Renal pelvis (tissue), 4 donors: ENCODE data around the gene MYOF. TPM values are rescaled to one million over a fixed set of nuclear protein-coding genes. Genes with fewer than 3 reads are reported as not detected.
"Not testable (repeated sequence)": the region's sequence is repeated elsewhere in the genome, so short reads cannot be mapped to it uniquely, and the experiment has no call there.

Experiments
- DNase-seq: peaks from one replicate; pipeline ENCODE4 v3.0.0-alpha.2; 2013
- polyA plus RNA-seq, 3 donors: library from polyadenylated mRNA; unstranded; fragments of 120-200 nt; gene quantifications; one replicate each; pipeline ENCODE4 v1.2.1, GENCODE V29; 2013; ENCODE audit not compliant: insufficient read length in 3 of 3

Gene MYOF
- polyA plus RNA-seq, 3 donors: 21.7 to 32.5 (median 28.0) TPM

DNA sequence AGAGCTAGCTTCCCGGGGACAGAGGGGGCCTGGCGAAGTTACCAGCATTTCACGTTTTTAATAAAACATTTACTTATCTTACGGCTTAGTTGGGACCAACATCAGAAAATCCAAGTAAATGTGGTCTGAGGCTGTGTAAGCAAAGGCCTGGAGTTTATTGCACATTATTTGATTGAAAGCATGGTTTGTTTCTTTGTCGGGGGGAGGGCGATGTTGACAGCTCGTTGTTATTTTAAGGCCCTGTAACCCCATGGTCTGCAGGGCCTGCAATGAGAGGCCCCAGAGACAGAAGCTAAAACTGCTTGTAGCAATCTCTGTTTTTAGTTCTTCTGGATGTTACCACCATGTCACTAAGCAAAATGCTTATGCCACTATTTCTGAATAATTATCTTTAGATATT, 88.9 kb downstream of the MYOF start:
- no peak for DNase-seq

DNA sequence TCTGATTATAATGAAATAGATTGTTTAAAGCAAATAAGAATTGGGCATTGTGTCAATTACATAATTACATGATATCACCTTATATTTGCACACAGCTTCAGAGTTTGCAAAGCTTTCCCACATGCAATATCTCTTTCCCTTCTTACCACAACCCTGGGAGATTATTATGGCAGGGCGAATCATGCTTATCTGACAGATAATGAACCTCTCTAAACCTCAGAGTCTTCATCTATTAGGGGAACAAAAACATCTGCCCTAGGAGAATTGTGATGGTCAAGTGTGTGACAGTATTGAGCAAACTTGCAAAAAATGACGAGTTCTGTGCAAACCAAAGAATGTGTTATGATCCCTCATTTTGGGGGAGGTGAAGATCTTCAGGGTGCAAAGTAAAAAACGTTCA, 90.0 kb downstream of the MYOF start:
- no peak for DNase-seq

DNA sequence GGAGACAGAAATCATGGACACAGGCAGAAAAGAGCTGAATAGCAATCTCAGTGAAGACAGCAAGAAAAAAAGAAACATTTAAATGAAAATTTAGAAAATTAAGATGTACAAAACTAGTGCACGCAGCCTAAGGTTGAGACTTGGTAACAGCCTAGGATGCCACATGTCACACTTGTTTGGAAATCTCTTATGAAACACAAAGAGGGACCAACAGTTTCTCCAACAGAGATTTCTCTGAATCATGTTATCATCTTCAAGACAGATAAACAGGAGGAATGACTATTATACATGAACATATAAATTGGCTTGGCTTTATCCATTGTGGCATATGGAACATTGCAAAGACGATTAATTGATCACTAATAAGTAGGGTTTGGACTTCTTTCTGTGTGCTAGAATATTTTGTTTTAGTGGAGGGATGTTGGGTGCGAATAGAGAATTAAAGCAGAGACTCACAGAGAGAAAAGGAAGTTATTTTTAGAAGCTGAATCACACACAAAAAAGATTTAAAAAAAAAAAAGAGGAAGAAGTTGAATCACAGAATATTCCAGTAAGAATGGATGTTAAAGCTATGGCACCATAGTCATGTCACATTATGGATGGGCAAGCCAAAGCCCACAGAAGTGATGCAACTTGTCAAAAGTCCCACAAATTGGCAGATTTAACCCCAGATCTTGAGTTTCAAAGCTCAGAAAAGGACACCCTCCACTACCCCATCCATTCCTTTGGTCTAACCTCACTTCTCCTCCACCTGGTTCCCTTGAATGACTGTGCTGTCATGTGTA, 91.6 kb downstream of the MYOF start:
- DNase-seq: no peak

DNA sequence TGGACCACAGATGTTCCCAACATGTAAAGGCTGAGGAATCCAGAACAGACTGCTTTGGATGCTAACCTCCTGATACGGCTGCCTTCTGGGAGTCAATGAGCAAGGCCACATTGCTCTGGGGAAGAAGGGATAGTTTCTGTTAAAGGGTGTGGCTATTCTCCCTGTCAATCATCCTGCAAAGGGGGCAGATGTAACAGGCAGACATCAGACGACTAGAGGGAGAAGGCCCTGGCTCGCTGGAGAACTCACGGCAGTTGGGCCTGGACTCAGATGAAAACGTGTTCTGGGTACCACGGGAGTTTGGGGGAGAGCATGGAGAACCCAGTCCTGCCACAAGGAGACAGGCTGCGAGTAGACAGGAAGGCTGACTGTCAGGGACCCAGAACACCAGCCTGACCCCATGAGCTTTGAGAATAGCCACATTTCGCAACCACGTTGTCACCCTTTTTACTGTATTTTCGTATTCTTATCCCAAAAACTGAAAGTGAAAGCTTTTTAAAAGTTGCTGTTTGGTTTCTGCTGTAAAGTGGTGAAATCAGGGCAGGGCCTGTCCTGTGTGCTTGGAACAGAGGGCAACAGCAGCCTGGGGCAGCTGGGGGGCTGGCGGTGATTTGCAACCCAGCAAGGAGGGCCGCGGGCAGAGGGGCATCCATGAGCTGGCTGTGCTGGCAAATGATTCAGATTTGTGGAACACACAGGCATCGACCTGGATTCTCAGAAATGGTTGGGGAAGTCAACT, 95.3 kb downstream of the MYOF start:
- no peak for DNase-seq

DNA sequence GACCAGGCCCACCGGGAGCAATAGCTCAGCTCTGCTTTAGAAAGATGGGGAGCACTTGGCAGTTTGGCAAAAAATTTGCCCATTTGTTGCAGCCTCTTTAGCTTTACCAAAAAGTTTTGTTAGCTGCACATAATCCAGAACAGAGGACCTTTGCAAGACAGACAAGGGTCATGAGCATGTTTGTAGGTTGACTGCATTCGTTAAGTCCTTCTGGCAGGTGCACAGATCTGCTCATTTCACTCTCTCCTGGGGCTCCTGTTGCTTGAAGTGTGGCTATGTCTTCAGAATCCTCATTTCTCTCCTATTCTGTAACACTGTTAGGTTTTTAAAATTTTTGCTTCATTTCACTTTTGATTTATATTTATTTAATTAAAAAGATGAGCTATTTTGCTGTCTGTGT, 96.8 kb downstream of the MYOF start:
- no peak for DNase-seq

DNA sequence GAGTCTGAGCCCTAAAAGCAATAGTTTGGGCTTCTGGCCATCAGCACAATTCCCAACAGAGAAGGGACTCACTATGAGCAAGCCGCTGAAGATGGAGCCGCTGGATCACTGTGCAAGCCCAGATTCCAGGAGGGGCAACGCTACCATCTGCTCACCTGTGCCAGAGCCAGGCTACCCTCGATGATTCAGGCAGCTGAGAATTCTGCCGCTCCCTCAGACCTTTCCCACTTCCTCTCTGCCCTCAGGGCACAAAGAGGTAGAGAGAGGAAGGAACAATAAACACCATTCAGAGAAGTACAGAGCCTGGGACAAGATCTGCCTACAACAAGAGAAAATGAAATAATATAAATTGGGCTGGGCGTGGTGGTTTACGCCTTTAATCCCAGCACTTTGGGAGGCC, 98.1 kb downstream of the MYOF start:
- DNase-seq: no peak

DNA sequence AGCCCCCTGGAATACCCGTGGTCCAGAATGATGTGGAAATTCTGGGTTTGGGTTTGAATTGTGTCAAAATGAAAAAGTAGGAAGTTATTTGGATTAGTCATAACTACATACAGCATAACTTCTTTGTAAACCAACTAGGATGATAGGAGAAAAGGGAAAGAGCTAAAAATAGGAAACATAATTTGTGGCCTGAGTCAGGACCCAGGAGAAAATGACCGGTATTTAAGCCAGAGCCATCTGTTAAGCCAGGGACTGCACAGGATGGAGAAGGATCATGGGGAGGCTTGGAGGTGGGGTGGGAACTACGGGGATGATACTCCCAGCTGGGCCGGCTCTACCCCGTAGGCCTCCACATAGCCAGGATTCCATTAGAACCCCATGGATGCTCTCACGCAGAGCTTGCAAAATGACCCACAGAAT, 98.6 kb downstream of the MYOF start:
- DNase-seq: no peak

DNA sequence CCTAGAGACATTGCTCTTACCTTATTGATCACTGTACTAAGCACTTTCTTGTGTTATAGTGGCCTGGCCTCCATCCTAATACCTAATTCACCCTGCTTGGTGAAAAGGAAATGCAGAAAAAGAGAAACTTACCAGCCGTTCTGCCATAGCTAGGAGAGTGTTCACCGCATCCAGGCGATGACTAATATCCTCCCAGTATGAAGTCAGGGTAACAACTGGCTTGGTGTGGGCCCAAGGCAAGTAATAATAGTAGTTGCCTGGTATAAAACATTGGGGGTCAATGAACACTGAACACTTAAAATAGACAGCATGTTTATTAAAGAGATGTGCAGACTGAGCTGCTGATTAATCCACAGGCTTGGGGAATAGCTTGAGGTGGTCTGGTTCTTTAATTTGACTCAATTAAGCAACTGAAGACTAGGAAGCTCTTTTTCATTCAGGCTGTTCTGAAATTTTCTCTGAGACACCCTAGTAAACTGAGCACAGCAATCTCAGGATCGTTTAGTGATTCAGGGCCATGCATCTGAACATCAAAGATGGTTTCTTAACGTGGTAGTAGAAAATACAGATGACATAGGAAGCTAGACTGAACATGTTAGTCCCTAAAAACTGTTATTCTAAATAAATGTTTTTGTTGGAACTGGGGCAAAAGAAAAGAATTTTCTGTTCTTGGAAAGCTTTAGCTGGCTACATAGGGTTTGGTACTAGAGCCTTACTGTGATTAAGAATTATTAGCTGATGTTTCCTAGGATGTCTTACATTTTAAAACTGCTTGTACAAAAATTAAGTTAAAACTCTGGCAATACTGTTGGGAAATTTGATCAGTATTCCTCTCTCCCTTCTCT, 102.2 kb downstream of the MYOF start:
- DNase-seq: no peak

DNA sequence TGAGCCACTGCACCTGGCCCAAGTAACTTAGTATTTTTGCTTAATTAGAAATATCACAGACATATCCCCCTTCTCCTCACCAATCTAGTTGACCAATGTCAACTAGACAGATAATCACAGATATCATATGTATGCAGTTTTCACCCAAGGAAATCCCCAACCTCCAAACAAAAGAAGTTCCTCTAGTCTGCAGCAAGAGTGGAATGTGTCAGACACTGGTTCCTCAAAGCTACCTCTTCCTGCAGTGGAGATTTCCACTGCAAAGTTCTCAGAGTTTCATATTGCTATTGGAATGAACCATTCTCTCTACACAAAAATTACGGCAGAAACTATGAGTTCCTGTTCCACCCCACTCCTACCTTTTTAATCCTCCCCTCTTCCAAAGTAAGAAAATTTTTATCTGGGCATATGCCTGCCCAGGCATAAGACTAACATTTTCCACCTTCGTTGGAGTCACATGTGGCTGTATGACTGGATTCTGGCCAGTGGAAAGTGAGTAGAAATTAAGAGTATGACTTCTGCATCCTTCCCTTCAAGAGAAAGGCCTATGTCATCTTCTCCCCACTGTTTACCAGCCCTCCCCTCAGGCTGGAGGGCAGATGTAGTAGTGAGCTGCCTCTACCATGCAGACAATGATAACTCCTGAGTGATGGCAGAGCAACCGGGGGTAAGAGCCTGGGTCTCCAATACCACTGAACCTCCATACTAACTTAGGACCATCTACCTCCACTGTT, 103.0 kb downstream of the MYOF start:
- DNase-seq: no peak

DNA sequence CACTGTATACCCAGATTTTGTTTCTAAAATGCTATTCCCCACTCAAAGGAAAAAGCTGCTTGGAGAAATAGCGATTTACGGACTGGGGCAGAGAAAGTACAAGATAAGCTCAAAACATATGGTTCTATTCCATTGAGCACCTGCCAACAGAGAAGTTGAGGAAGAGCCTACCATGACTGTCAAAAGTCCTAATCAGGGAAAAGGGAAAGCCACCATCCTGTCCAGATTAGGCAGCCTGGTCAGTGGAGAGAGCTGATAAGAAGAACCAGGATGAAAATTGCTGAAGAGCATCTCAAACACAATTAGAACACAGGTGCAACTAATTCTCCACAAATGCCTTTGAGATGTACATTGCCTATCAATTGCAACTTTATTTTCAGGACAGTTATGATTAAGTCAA, 104.1 kb downstream of the MYOF start:
- no peak for DNase-seq

DNA sequence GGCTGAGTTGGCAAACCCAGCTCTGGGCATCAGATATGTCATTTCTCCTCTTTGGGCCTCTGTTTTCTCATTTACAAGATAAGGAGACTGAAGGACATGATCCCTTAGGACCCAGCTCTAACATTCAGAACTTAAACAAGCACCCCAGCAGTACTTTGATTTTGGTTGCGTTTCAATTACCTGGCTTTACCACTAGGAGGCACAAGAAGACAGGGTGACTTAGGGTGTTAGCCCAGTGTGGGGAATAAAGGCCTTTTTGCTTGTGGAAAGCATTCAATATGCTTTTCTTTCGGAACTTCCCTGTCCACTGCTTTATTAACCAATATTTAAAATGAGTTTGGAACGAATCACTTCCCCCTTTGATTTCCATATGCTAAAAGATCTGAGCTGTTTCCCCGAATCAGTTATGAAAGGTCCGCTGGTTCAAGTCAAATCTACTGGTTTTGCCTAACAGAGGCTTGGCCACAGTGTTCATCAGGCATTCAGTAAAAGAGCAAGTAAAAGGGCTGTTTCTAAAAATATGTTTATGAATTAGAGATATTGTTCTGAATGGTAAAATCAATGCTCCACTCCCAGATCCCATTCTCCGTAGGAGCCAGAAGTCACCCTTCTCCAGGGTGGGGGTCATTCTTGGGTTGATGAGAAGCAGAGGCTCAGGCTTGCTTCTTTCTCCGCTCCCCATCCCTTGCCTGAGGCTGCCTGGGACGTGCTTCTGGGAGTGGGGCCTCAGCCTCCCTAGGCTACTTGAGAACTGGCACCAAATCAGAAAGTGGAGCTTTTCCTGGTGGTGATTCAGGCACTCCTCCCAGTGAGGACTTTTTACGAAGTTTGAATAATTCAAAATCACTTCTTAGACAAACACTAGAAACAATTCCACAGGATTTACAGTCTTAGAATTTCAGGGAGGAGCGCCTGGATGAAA, 105.5 kb downstream of the MYOF start:
- peak; percentile 80 for DNase-seq

DNA sequence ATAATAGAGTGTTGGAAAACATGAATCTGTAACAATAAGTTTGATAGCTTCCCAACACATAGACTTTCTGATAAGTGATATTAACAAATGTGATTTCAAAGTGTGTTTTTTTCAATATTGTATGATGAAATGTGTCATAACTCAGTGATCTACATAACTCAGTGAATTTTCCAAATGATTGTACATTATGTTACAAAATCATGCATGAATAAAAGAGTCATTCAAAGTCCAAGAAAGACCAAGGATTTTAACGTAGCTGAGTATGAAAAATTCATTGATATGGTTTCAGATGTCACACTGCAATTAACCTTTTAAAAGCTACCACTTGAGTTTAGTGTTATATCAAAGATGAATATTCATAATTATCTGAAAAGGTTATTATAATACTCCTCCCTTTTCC, 111.2 kb downstream of the MYOF start:
- DNase-seq: no peak

DNA sequence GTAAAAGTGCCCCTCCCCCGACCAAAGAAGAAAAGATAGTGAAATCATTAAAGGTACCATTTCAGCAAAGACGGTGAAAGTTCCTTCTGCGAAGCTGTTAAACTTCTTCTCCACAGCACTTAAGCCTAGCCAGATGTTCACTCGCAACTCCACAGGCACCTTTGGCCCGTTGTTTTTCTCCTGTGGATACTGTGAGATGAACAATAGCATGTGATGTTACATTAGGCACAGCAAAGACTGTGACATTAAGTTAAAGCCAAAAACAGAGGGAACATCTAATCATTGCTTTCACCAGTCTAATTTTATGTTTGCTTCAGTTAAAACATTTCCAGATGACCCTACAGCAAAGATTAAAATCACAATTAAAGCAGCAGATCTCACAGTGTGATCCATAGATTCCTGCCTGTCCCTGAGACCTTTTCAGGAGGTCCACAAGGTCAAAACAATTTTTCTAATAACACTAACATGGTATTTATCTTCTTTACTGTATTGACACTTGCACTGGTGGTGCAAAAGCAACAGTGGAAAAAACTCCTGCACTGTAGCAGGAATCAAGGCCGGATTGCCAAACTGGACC, 112.5 kb downstream of the MYOF start:
- no peak for DNase-seq

DNA sequence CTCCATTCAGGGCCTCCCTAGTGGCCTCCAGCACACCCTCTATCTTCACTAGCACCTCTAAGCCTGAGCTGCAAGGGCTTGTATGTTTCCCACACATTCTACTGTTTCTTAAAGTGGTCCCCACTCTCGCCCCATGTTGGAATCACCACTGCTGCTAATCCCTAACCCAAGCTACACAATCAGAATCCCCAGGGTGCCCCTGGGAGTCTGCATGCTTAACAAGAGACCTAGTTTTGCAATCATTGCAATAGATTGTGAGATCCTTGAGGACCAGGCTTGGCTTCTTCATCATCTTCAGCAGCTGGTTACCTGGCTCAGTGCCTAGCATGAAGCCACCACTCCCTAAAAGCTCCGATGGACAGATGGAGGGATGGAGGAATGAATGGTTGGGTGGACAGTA, 113.9 kb downstream of the MYOF start:
- no peak for DNase-seq

DNA sequence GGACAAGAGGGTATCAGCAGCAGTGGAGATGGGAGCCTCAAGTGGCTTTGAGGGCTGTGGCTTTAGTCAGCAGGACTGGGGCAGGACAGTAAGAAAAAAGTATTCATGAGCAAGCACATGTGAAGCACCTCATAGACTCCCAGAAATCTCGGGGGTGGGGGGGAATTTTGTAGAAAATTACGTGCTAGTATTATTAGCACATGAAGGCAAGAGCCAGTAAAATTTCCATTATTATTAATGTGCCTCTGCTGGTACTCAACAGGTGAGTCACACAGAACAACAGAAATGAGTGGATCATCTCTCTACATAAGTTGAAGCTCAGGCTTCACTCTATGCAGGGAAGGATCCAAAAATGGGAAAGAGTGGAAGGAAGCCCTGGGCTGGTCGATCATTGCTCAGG, 114.5 kb downstream of the MYOF start:
- DNase-seq: no peak

DNA sequence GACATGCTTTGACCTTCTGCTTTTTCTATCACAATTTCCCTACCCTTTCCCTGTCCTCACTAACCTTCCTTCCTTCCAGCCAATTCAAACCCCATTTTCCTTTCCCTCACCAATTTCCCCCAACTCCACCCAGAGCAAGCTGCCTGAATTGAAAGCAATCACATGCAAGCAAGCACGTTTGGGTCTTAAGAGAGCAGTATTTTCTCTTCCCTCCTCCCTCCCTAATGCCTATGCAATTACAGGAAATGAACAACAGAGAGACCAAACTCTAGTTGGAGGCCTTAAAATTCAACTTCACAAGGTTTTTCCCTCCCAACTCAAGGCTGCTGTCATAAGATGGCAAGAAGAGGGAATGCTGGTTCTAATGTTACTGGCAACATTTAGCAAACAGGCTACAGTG, 117.2 kb downstream of the MYOF start:
- no peak for DNase-seq

DNA sequence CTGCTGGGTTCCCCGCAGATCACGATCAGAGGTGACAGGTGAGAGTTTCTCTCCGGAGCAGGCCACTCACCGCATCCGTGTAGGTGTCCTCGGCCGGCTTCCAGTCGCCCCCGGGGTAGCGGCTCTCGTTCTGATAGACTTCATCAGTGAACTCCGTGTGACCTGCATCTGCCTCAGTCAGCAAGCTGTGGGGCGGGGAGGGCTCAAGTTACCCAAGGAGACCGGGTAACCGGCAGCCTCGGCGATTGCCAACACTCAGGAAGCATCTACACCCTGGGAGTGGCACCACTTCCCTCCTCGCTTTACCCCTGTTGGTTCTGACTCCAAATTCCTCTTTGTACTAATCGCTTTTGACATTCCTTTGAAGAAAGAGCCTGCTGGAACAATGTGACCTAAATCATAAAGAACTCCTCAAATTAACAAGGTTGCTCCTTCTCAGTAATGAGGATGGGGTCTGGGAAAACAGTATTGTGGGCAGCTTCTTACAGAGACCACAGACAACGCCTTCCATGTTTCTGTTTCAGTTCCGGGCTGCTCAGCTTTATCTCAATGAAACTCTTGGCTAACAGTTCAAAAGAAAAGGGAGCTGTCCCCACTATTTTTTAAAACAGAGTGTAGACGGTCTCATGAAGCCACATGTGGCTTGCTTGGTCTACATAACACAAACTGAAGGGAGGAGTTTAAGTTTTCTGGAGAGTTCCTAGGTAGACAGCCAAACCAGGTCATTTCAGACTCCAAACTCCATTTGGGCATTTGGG, 118.1 kb downstream of the MYOF start:
- DNase-seq: no peak

DNA sequence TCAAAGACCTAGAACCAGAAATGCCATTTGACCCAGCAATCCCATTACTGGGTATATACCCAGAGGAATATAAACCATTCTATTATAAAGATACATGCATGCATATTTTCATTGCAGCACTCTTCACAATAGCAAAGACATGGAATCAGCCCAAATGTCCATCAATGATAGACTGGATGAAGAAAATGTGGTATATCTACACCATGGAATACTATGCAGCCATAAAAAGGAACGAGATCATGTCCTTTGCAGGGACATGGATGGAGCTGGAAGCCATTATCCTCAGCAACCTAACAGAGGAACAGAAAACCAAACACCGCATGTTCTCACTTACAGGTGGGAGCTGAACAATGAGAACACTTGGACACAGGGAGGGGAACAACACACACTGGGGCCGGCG, 123.7 kb downstream of the MYOF start:
- DNase-seq: not testable (repeated sequence)

DNA sequence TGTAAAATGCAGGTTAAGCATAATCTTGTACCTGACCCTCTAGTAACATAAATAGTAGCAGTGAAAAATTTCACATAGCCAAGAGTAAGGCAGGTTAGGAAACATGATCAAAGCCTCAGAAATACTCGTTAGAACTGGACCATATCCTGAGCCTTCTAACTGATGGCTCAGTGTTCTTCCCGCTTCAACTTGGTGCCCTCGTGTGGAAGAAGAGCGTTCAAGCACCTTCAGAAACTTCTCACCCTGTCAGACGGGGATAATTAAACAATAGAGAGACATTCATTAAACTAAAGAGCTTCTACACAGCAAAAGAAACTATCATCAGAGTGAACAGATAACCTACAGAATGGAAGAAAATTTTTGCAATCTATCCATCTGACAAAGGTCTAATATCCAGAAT, 124.5 kb downstream of the MYOF start:
- DNase-seq: no peak

DNA sequence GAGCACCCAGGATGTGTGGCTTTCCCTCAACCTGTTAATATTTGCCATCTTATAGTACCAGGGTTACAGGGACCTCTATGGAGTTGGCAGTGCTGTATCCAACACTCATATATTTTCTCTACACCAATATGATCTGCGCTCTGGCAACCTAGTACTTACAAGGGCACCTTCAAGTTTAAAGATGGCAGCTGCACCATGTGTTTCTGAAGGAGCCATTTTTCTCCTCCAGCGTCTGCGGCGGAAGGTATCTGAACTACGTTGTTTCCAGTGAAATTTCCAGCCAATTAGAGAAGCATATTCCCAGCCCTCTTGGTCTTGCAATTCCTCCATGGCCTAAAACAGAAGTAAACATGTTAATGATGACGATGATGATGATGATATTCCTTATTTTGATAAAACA, 125.6 kb downstream of the MYOF start:
- no peak for DNase-seq
